CD4-positive, alpha-beta T cell (primary cell): Measurements from ENCODE around the gene TOLLIP. TPM values are rescaled to one million over a fixed set of nuclear protein-coding genes. Genes with fewer than 3 reads are reported as not detected.

Experiments
- ATAC-seq: fragments of 200-7000 bp; cut with Tn5 transposase; one replicate; pipeline ENCODE4 v1.10.0; 2022; ENCODE audit warnings: mild to moderate bottlenecking; ENCODE audit not compliant: poor library complexity
- CTCF ChIA-PET: fragments of 350-600 bp; sonication (Branson Sonifier 250); formaldehyde crosslinking; loops from one replicate; lab custom pipeline; 2021; ENCODE audit warnings: antibody characterized with exemption, inconsistent platforms; lab: Charles Lee
- POLR2A ChIA-PET: fragments of 350-600 bp; sonication (Branson Sonifier 250); formaldehyde crosslinking; loops from one replicate; lab custom pipeline; 2021; ENCODE audit warnings: antibody characterized with exemption, inconsistent platforms; lab: Charles Lee
- DNase-seq, 14 experiments: peaks; one replicate each; pipeline ENCODE4 v3.0.0-alpha.2; 2013 to 2020; ENCODE audit warnings: mixed read lengths in 2 of 14
- H3K27ac ChIP-seq, 2 donors: one replicate each; pipeline versions ENCODE4 v1.5.1 to v1.7.0; 2013; ENCODE audit warnings: low read length in 2 of 2, low read depth in 1 of 2, mild to moderate bottlenecking in 1 of 2
- H3K27me3 ChIP-seq, 2 experiments: 1 replicate in 1 of 2; 2 replicates in 1 of 2; pipeline versions ENCODE4 v1.6.1 to v1.7.0; 2013; ENCODE audit warnings: low read length in 2 of 2, control low read depth in 1 of 2, mild to moderate bottlenecking in 1 of 2, moderate library complexity in 1 of 2; ENCODE audit not compliant: insufficient read depth in 2 of 2, control insufficient read depth in 1 of 2
- H3K36me3 ChIP-seq: one replicate; pipeline ENCODE4 v1.6.1; 2013; ENCODE audit warnings: low read length, control low read depth; ENCODE audit not compliant: insufficient read depth
- H3K4me1 ChIP-seq: one replicate; pipeline ENCODE4 v1.6.1; 2013; ENCODE audit warnings: low read length, control low read depth; ENCODE audit not compliant: insufficient read depth
- H3K4me3 ChIP-seq: one replicate; pipeline ENCODE4 v1.5.1; 2013; ENCODE audit warnings: mild to moderate bottlenecking, low read length, moderate library complexity
- H3K9me3 ChIP-seq, 2 experiments: 1 replicate in 1 of 2; 2 replicates in 1 of 2; pipeline versions ENCODE4 v1.6.1 to v1.7.0; 2013; ENCODE audit warnings: low read length in 2 of 2, mild to moderate bottlenecking in 2 of 2, control low read depth in 1 of 2, moderate library complexity in 1 of 2; ENCODE audit not compliant: control insufficient read depth in 1 of 2, insufficient read depth in 1 of 2
- H3K27ac Mint-ChIP-seq: one replicate; pipeline ENCODE4 v1.8.0; 2020; ENCODE audit warnings: mixed read lengths
- H3K27me3 Mint-ChIP-seq: one replicate; pipeline ENCODE4 v1.8.0; 2021; ENCODE audit warnings: mixed read lengths
- H3K36me3 Mint-ChIP-seq: one replicate; pipeline ENCODE4 v1.8.0; 2021; ENCODE audit warnings: low read depth, mixed read lengths
- H3K4me1 Mint-ChIP-seq: one replicate; pipeline ENCODE4 v1.8.0; 2021; ENCODE audit warnings: low read depth, mixed read lengths
- H3K4me3 Mint-ChIP-seq: one replicate; pipeline ENCODE4 v1.8.0; 2020; ENCODE audit warnings: mild to moderate bottlenecking, mixed read lengths
- H3K9me3 Mint-ChIP-seq: one replicate; pipeline ENCODE4 v1.8.0; 2020; ENCODE audit warnings: mixed read lengths
- CTCF ChIP-seq: fragments of 200-600 bp; IDR thresholded peaks from one replicate; pipeline ENCODE4 v1.8.0; 2022; ENCODE audit warnings: antibody characterized with exemption, mild to moderate bottlenecking
- intact Hi-C, 2 experiments: fragments of 100-400 bp; cut with DNase I in 1 of 2; cut with micrococcal nuclease in 1 of 2; formaldehyde crosslinking; loops; one replicate each; pipeline versions ENCODE4 v1.15.1 to v1.9.0; 2023 to 2025; cut with DNase I, micrococcal nuclease
- total RNA-seq, 174 experiments: library from RNA in 2 of 174; stranded (reverse) in 2 of 174; gene quantifications; one replicate each; pipeline ENCODE4 v1.2.3 and lab custom pipeline; 2021 to 2026

The TOLLIP gene
- total RNA-seq, 2 experiments from 2014 or later = 38.9 to 41.0 TPM

- no peaks in the 10 kb centered on the region for H3K36me3 ChIP-seq
- ChIA-PET POLR2A (no interaction called here), CTCF (no interaction called here)
- H3K9me3 ChIP-seq = no peaks in the 10 kb centered on the region
- H3K27ac ChIP-seq = no peak overlapping the region
- Mint-ChIP-seq H3K9me3 (no peaks in the 10 kb centered on the region), H3K27me3 (no peaks in the 10 kb centered on the region), H3K36me3 (no peaks in the 10 kb centered on the region), H3K4me3 (no peak overlapping the region), H3K27ac (no peak overlapping the region), H3K4me1 (no peaks in the 10 kb centered on the region)
- no peaks in the 10 kb centered on the region for H3K4me1 ChIP-seq
- ATAC-seq (no peak), DNase-seq (peak in 1 of 14 experiments; percentile 2)
- TF ChIP-seq CTCF = no peak
- intact Hi-C loops = no loop called here
- H3K4me3 ChIP-seq = no peak overlapping the region
- H3K27me3 ChIP-seq = no peaks in the 10 kb centered on the region
These were observed 75.9 kb downstream of the TOLLIP start for GRCh38 chr11:1233351-1234053.

- Histone ChIP-seq H3K27ac (no peak overlapping the region), H3K36me3 (no peaks in the 10 kb centered on the region), H3K4me3 (no peak overlapping the region), H3K4me1 (no peaks in the 10 kb centered on the region), H3K27me3 (no peaks in the 10 kb centered on the region), H3K9me3 (no peaks in the 10 kb centered on the region)
- CTCF ChIA-PET = no interaction called here
- Mint-ChIP-seq H3K9me3 (no peaks in the 10 kb centered on the region), H3K4me1 (no peaks in the 10 kb centered on the region), H3K36me3 (no peaks in the 10 kb centered on the region), H3K4me3 (no peak overlapping the region), H3K27ac (no peak overlapping the region), H3K27me3 (no peaks in the 10 kb centered on the region)
- TF ChIP-seq CTCF = no peak
- intact Hi-C loops = no loop called here
- DNase-seq (peak in 1 of 14 experiments; percentile 3), ATAC-seq (no peak)
- POLR2A ChIA-PET = no interaction called here
These were observed 76.5 kb downstream of the TOLLIP start for GRCh38 chr11:1232883-1233321.

- no peaks in the 10 kb centered on the region for H3K9me3 Mint-ChIP-seq
- no peaks in the 10 kb centered on the region for H3K4me1 Mint-ChIP-seq
- ATAC-seq (no peak), DNase-seq (peak in 1 of 14 experiments; percentile 1)
- H3K27ac Mint-ChIP-seq = no peak overlapping the region
- no peaks in the 10 kb centered on the region for H3K9me3 ChIP-seq
- ChIA-PET POLR2A (no interaction called here), CTCF (no interaction called here)
- H3K4me1 ChIP-seq = no peaks in the 10 kb centered on the region
- H3K27ac ChIP-seq = no peak overlapping the region
- intact Hi-C loops = no loop called here
- H3K27me3 ChIP-seq = no peaks in the 10 kb centered on the region
- no peaks in the 10 kb centered on the region for H3K36me3 ChIP-seq
- no peak overlapping the region for H3K4me3 ChIP-seq
- H3K27me3 Mint-ChIP-seq = no peaks in the 10 kb centered on the region
- TF ChIP-seq CTCF = no peak
- H3K36me3 Mint-ChIP-seq = no peaks in the 10 kb centered on the region
- no peak overlapping the region for H3K4me3 Mint-ChIP-seq
These were observed 77.2 kb downstream of the TOLLIP start for GRCh38 chr11:1232021-1232882.
